Astrocyte (in vitro differentiated cells and primary cell): ENCODE results near the gene LMTK3. TPM values are rescaled to one million over a fixed set of nuclear protein-coding genes. Genes with fewer than 3 reads are reported as not detected.
"Not testable (repeated sequence)": the region's sequence is repeated elsewhere in the genome, so short reads cannot be mapped to it uniquely, and the experiment has no call there.

Experiments
- DNase-seq: peaks from one replicate; pipeline ENCODE4 v3.0.0-alpha.2; 2010; ENCODE audit warnings: low read depth
- FAIRE-seq: peaks from 2 replicates; lab custom pipeline; 2011; peaks lifted over from hg19 to GRCh38; lab: Jason Lieb, UNC
- H2AFZ ChIP-seq: 2 replicates; pipeline ENCODE4 v1.6.0; 2012; ENCODE audit warnings: low read depth, low read length, inconsistent platforms
- H3K27ac ChIP-seq: 2 replicates; pipeline ENCODE4 v1.5.1; 2011; ENCODE audit warnings: low read depth, low read length, inconsistent platforms
- H3K27me3 ChIP-seq: 2 replicates; pipeline ENCODE4 v1.6.0; 2011; ENCODE audit warnings: low read length, inconsistent platforms; ENCODE audit not compliant: insufficient read depth
- H3K36me3 ChIP-seq: 2 replicates; pipeline ENCODE4 v1.5.1; 2011; ENCODE audit warnings: low read length, inconsistent platforms; ENCODE audit not compliant: insufficient read depth
- H3K4me1 ChIP-seq: 2 replicates; pipeline ENCODE4 v1.5.1; 2011; ENCODE audit warnings: low read length, inconsistent platforms; ENCODE audit not compliant: insufficient read depth
- H3K4me2 ChIP-seq: 2 replicates; pipeline ENCODE4 v1.6.0; 2012; ENCODE audit warnings: low read length, inconsistent platforms
- H3K4me3 ChIP-seq: 2 replicates; pipeline ENCODE4 v1.5.1; 2011; ENCODE audit warnings: low read depth, mild to moderate bottlenecking, low read length, inconsistent platforms; ENCODE audit not compliant: insufficient read depth
- H3K79me2 ChIP-seq: 2 replicates; pipeline ENCODE4 v1.6.0; 2012; ENCODE audit warnings: mild to moderate bottlenecking, low read length, inconsistent platforms; ENCODE audit not compliant: insufficient read depth
- H3K9ac ChIP-seq: 2 replicates; pipeline ENCODE4 v1.6.0; 2012; ENCODE audit warnings: mild to moderate bottlenecking, low read length, inconsistent platforms
- H3K9me3 ChIP-seq: 2 replicates; pipeline ENCODE4 v1.5.1; 2012; ENCODE audit warnings: low read depth, mild to moderate bottlenecking, low read length, inconsistent platforms; ENCODE audit not compliant: insufficient read depth
- H4K20me1 ChIP-seq: 2 replicates; pipeline ENCODE4 v1.6.0; 2012; ENCODE audit warnings: low read length, inconsistent platforms; ENCODE audit not compliant: insufficient read depth
- H3K27ac Mint-ChIP-seq: one replicate; pipeline ENCODE4 v1.8.0; 2021; ENCODE audit warnings: mild to moderate bottlenecking, mixed read lengths; ENCODE audit not compliant: unreplicated experiment
- H3K27me3 Mint-ChIP-seq: one replicate; pipeline ENCODE4 v1.8.0; 2021; ENCODE audit warnings: low read depth, mixed read lengths; ENCODE audit not compliant: unreplicated experiment
- H3K36me3 Mint-ChIP-seq: one replicate; pipeline ENCODE4 v1.8.0; 2021; ENCODE audit warnings: low read depth, mixed read lengths; ENCODE audit not compliant: unreplicated experiment
- H3K4me1 Mint-ChIP-seq: one replicate; pipeline ENCODE4 v1.8.0; 2021; ENCODE audit warnings: low read depth, mixed read lengths; ENCODE audit not compliant: unreplicated experiment
- H3K4me3 Mint-ChIP-seq: one replicate; pipeline ENCODE4 v1.8.0; 2021; ENCODE audit warnings: mild to moderate bottlenecking, moderate library complexity, mixed read lengths; ENCODE audit not compliant: unreplicated experiment
- H3K9me3 Mint-ChIP-seq: one replicate; pipeline ENCODE4 v1.8.0; 2021; ENCODE audit warnings: mild to moderate bottlenecking, mixed read lengths; ENCODE audit not compliant: unreplicated experiment
- CTCF ChIP-seq: IDR thresholded peaks from 2 replicates; pipeline ENCODE4 v1.5.1; 2011; ENCODE audit warnings: low read depth, mild to moderate bottlenecking, inconsistent platforms, low read length, moderate library complexity; ENCODE audit not compliant: insufficient read depth
- EZH2 ChIP-seq: IDR thresholded peaks from 2 replicates; pipeline ENCODE4 v1.6.1; 2012; ENCODE audit warnings: mild to moderate bottlenecking, low read length, inconsistent platforms; ENCODE audit not compliant: insufficient read depth
- total RNA-seq: library from RNA; stranded (reverse); gene quantifications from 2 replicates; pipeline ENCODE4 v1.2.1, GENCODE V29; 2021

LMTK3 gene
- total RNA-seq, 1 donor from 2014 or later, result 6.2 TPM

- Mint-ChIP-seq H3K4me3 (no peak overlapping the region), H3K27ac (peak overlapping the region; percentile 27), H3K36me3 (peaks cover 6% of the 10 kb centered on the region), H3K27me3 (peaks cover 8% of the 10 kb centered on the region), H3K4me1 (peaks cover 9% of the 10 kb centered on the region), H3K9me3 (peaks cover 5% of the 10 kb centered on the region)
- H2AFZ ChIP-seq, result no peak overlapping the region
- peaks cover 17% of the 10 kb centered on the region for H3K4me1 ChIP-seq
- H3K4me3 ChIP-seq, result no peak overlapping the region
- H3K79me2 ChIP-seq, result no peaks in the 10 kb centered on the region
- no peaks in the 10 kb centered on the region for H4K20me1 ChIP-seq
- H3K4me2 ChIP-seq, result peak overlapping the region; percentile 62
- TF ChIP-seq CTCF (no peak), EZH2 (no peak)
- peak; percentile 72 for DNase-seq
- no peaks in the 10 kb centered on the region for H3K36me3 ChIP-seq
- peak overlapping the region; percentile 28 for H3K27ac ChIP-seq
- peaks cover 6% of the 10 kb centered on the region for H3K27me3 ChIP-seq
- peak overlapping the region; percentile 23 for H3K9ac ChIP-seq
- peak; percentile 60 for FAIRE-seq
- H3K9me3 ChIP-seq, result no peaks in the 10 kb centered on the region
Measured at GRCh38 chr19:48487948-48488347, 23.7 kb downstream of the LMTK3 start.

GRCh38 chr19:48487544-48487943, 24.1 kb downstream of the LMTK3 start:
- no peaks in the 10 kb centered on the region for H3K9me3 ChIP-seq
- Mint-ChIP-seq H3K4me1 (peaks cover 8% of the 10 kb centered on the region), H3K27ac (no peak overlapping the region), H3K9me3 (peaks cover 4% of the 10 kb centered on the region), H3K27me3 (peaks cover 6% of the 10 kb centered on the region), H3K4me3 (no peak overlapping the region), H3K36me3 (peaks cover 4% of the 10 kb centered on the region)
- TF ChIP-seq EZH2 (no peak), CTCF (no peak)
- H3K36me3 ChIP-seq, result no peaks in the 10 kb centered on the region
- no peaks in the 10 kb centered on the region for H3K79me2 ChIP-seq
- H2AFZ ChIP-seq, result no peak overlapping the region
- peak overlapping the region; percentile 28 for H3K27ac ChIP-seq
- H3K9ac ChIP-seq, result peak overlapping the region; percentile 23
- H3K4me3 ChIP-seq, result no peak overlapping the region
- H3K4me1 ChIP-seq, result peaks cover 17% of the 10 kb centered on the region
- no peaks in the 10 kb centered on the region for H4K20me1 ChIP-seq
- FAIRE-seq (no peak), DNase-seq (no peak)
- H3K27me3 ChIP-seq, result peaks cover 6% of the 10 kb centered on the region
- peak overlapping the region; percentile 62 for H3K4me2 ChIP-seq

- H3K4me2 ChIP-seq, H3K36me3 ChIP-seq, H3K36me3 Mint-ChIP-seq, H3K4me3 Mint-ChIP-seq, H3K27me3 ChIP-seq, H3K27ac ChIP-seq, H3K9ac ChIP-seq, H4K20me1 ChIP-seq, H3K79me2 ChIP-seq, H3K4me3 ChIP-seq, FAIRE-seq, DNase-seq, H3K27ac Mint-ChIP-seq, H3K4me1 Mint-ChIP-seq, H3K9me3 ChIP-seq, H2AFZ ChIP-seq, H3K27me3 Mint-ChIP-seq, H3K9me3 Mint-ChIP-seq: not testable (repeated sequence)
- H3K4me1 ChIP-seq, result peaks cover 23% of the 10 kb centered on the region
Measured at GRCh38 chr19:48486706-48487105, 24.9 kb downstream of the LMTK3 start.
